Left ventricle myocardium inferior (tissue), 1 donor: Measurements from ENCODE around the gene TESMIN. TPM values are rescaled to one million over a fixed set of nuclear protein-coding genes. Genes with fewer than 3 reads are reported as not detected.

Experiments used
- DNase-seq: peaks from one replicate; pipeline ENCODE4 v3.0.0-alpha.2; 2020
- H3K27ac ChIP-seq: fragments of 200-600 bp; replicated peaks from 2 replicates; pipeline ENCODE4 v1.8.0; 2021
- H3K27me3 ChIP-seq: fragments of 200-600 bp; 2 replicates; pipeline ENCODE4 v1.8.0; 2021; ENCODE audit warnings: low read depth
- H3K36me3 ChIP-seq: fragments of 200-600 bp; 2 replicates; pipeline ENCODE4 v1.8.0; 2021
- H3K4me1 ChIP-seq: fragments of 200-600 bp; 2 replicates; pipeline ENCODE4 v1.8.0; 2021
- H3K4me3 ChIP-seq: fragments of 200-600 bp; 2 replicates; pipeline ENCODE4 v1.8.0; 2021; ENCODE audit warnings: mild to moderate bottlenecking, moderate library complexity
- H3K9me3 ChIP-seq: fragments of 200-600 bp; replicated peaks from 2 replicates; pipeline ENCODE4 v1.8.0; 2021
- CTCF ChIP-seq: fragments of 200-600 bp; IDR thresholded peaks from 2 replicates; pipeline ENCODE4 v1.8.0; 2021; ENCODE audit warnings: antibody characterized with exemption, mild to moderate bottlenecking, borderline replicate concordance
- intact Hi-C: fragments of 100-400 bp; cut with micrococcal nuclease; formaldehyde crosslinking; loops from one replicate; pipeline ENCODE4 v1.11.0; 2022
- total RNA-seq: library from RNA; stranded (reverse); fragmentation: NEBNext Ultra II Directional; extraction: Animal tissue kit (Norgen Biotek cat#: 25700); gene quantifications from one replicate; pipeline ENCODE4 v1.2.1, GENCODE V29; 2021
- donor health status: DM: no; HTN: yes; CAD: no; lungs with severe emphysema.

Gene TESMIN
- total RNA-seq, 1 donor from 2014 or later = 0.52 TPM

- Histone ChIP-seq H3K27ac (no peak overlapping the region), H3K9me3 (no peaks in the 10 kb centered on the region), H3K36me3 (peaks cover 97% of the 10 kb centered on the region), H3K4me1 (peaks cover 3% of the 10 kb centered on the region), H3K4me3 (no peak overlapping the region), H3K27me3 (no peaks in the 10 kb centered on the region)
- no peak for TF ChIP-seq CTCF
- DNase-seq = no peak
- intact Hi-C loops = no loop called here
These were observed 11.2 kb upstream of the TESMIN start for GRCh38 chr11:68762481-68762880.

- TF ChIP-seq CTCF = no peak
- intact Hi-C loops = no loop called here
- no peak overlapping the region for H3K27ac ChIP-seq
- no peak overlapping the region for H3K4me3 ChIP-seq
- no peaks in the 10 kb centered on the region for H3K27me3 ChIP-seq
- no peak for DNase-seq
- H3K4me1 ChIP-seq = peaks cover 3% of the 10 kb centered on the region
- H3K9me3 ChIP-seq = no peaks in the 10 kb centered on the region
- H3K36me3 ChIP-seq = peaks cover 97% of the 10 kb centered on the region
These were observed 10.5 kb upstream of the TESMIN start for GRCh38 chr11:68761801-68762200.

GRCh38 chr11:68759991-68760390 lies 8.7 kb upstream of the TESMIN start:
- TF ChIP-seq CTCF = no peak
- H3K4me3 ChIP-seq = no peak overlapping the region
- H3K9me3 ChIP-seq = no peaks in the 10 kb centered on the region
- peaks cover 90% of the 10 kb centered on the region for H3K36me3 ChIP-seq
- no peaks in the 10 kb centered on the region for H3K27me3 ChIP-seq
- intact Hi-C loops = no loop called here
- no peak overlapping the region for H3K27ac ChIP-seq
- H3K4me1 ChIP-seq = peaks cover 3% of the 10 kb centered on the region
- no peak for DNase-seq

- no peak overlapping the region for H3K4me3 ChIP-seq
- intact Hi-C loops = no loop called here
- H3K27ac ChIP-seq = no peak overlapping the region
- H3K4me1 ChIP-seq = no peaks in the 10 kb centered on the region
- no peak for DNase-seq
- no peaks in the 10 kb centered on the region for H3K9me3 ChIP-seq
- no peak for TF ChIP-seq CTCF
- H3K27me3 ChIP-seq = no peaks in the 10 kb centered on the region
- H3K36me3 ChIP-seq = peaks cover 81% of the 10 kb centered on the region
These were observed 6.4 kb upstream of the TESMIN start for GRCh38 chr11:68757711-68758110.

- no peak overlapping the region for H3K27ac ChIP-seq
- TF ChIP-seq CTCF = no peak
- H3K36me3 ChIP-seq = peaks cover 67% of the 10 kb centered on the region
- peaks cover 8% of the 10 kb centered on the region for H3K4me1 ChIP-seq
- H3K9me3 ChIP-seq = no peaks in the 10 kb centered on the region
- DNase-seq = no peak
- intact Hi-C loops = no loop called here
- no peak overlapping the region for H3K4me3 ChIP-seq
- no peaks in the 10 kb centered on the region for H3K27me3 ChIP-seq
These were observed 4.9 kb upstream of the TESMIN start for GRCh38 chr11:68756171-68756766.
